AG04450 (cell line): ENCODE data around the gene CYP2W1. TPM values are rescaled to one million over a fixed set of nuclear protein-coding genes. Genes with fewer than 3 reads are reported as not detected.
A peak's percentile ranks its signal among the peaks of the same experiment; 100 is the strongest.

ENCODE experiments used
- CTCF ChIA-PET: fragments of 300-600, 350-600 bp; formaldehyde crosslinking; extraction: SDS; loops from one replicate; lab custom pipeline; 2022; ENCODE audit warnings: antibody characterized with exemption, inconsistent platforms; lab: Charles Lee
- POLR2A ChIA-PET: fragments of 350-600 bp; formaldehyde crosslinking; extraction: SDS; loops from one replicate; lab custom pipeline; 2021; ENCODE audit warnings: antibody characterized with exemption, inconsistent platforms; lab: Yijun Ruan, JAX
- DNase-seq: peaks from one replicate; pipeline ENCODE4 v3.0.0-alpha.2; 2011; ENCODE audit warnings: low read depth, low spot score
- H3K27ac ChIP-seq: one replicate; pipeline ENCODE4 v1.5.1; 2012; ENCODE audit warnings: low read depth, low read length, control low read depth
- H3K27me3 ChIP-seq: one replicate; pipeline ENCODE4 v1.6.0; 2012; ENCODE audit warnings: low read length; ENCODE audit not compliant: control insufficient read depth, insufficient read depth
- H3K4me3 ChIP-seq: 2 replicates; pipeline ENCODE4 v1.5.1; 2011; ENCODE audit warnings: mild to moderate bottlenecking, low read depth, low read length, control low read depth
- H3K9me3 ChIP-seq: 2 replicates; pipeline ENCODE4 v1.5.1; 2012; ENCODE audit warnings: low read length; ENCODE audit not compliant: control insufficient read depth, insufficient read depth
- polyA plus RNA-seq: library from polyadenylated mRNA; depleted of rRNA; stranded (reverse); fragments of >200 nt; gene quantifications from 2 replicates; pipeline ENCODE4 v1.2.3, GENCODE V29; 2011
- TF ChIP-seq, protein P1 (sequence below): IDR thresholded peaks from 2 replicates; pipeline ENCODE4 v1.5.1; 2011; ENCODE audit warnings: low read depth, low read length, control low read depth, inconsistent platforms

Gene CYP2W1
- polyA plus RNA-seq, 1 experiment = not detected

DNA sequence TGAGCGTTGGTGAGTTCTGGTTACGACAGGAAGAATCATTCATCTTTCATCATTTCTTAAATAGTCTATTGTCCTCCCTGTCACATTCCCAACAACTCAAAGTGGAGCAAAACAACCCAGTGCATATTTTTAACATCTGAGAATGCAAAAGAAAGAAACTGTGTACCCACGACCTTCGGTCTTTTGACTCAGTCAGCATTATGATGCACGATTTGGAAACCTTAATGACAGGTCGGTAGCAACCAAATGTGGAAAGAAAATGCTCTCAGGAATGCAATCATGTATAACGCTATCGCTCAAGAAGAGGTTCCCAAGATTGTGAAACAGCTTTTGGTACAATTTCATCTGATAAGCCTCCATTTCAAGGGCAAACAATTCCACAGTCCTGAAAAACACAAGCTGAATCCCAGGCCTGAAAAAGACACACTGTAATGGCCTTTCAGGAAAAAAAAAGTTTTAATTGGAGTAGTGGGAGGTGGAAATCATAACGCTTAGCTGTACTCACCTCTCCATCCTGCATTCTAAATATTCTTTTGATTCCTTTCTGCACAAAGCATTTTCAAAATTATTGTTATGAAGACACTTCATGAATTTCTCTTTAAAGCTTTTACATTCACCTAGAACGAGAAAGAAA is 10.2 kb upstream of the CYP2W1 start:
- Histone ChIP-seq H3K4me3 (no peak overlapping the region), H3K27me3 (no peaks in the 10 kb centered on the region), H3K27ac (no peak overlapping the region), H3K9me3 (no peaks in the 10 kb centered on the region; the same call in 1 of the 2 replicates)
- CTCF ChIA-PET = interaction anchor here (0.8 to 1.4 kb wide), 5 partner anchors 20 to 211 kb away, joined by 3 to 5 read pairs (median 5); no protein-coding TSS in a partner anchor
- TF ChIP-seq, protein P1, sequence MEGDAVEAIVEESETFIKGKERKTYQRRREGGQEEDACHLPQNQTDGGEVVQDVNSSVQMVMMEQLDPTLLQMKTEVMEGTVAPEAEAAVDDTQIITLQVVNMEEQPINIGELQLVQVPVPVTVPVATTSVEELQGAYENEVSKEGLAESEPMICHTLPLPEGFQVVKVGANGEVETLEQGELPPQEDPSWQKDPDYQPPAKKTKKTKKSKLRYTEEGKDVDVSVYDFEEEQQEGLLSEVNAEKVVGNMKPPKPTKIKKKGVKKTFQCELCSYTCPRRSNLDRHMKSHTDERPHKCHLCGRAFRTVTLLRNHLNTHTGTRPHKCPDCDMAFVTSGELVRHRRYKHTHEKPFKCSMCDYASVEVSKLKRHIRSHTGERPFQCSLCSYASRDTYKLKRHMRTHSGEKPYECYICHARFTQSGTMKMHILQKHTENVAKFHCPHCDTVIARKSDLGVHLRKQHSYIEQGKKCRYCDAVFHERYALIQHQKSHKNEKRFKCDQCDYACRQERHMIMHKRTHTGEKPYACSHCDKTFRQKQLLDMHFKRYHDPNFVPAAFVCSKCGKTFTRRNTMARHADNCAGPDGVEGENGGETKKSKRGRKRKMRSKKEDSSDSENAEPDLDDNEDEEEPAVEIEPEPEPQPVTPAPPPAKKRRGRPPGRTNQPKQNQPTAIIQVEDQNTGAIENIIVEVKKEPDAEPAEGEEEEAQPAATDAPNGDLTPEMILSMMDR = no peak
- no peak for DNase-seq
- POLR2A ChIA-PET = no interaction called here

DNA sequence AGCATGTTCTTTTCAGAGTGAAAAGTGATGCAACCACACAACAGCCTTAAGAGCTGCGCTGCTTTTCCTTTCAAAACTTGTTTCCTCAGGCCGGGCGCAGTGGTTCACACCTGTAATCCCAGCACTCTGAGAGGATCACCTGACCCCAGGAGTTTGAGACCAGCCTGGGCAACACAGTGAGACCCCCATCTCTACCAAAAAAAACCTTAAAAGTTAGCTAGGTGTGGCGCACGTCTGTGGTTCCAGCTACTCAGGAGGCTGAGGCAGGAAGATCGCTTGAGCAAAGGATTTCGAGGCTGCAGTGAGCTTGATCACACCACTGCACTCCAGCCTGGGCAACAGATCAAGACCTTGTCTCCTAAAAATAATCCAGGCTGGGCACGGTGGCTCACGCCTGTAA is 9.7 kb upstream of the CYP2W1 start:
- ChIA-PET POLR2A (no interaction called here), CTCF (interaction anchor here (1.4 kb wide), 3 partner anchors 65 to 113 kb away, joined by 5 read pairs; no protein-coding TSS in a partner anchor)
- Histone ChIP-seq H3K27me3 (no peaks in the 10 kb centered on the region), H3K9me3 (no peaks in the 10 kb centered on the region; the same call in 1 of the 2 replicates), H3K4me3 (no peak overlapping the region), H3K27ac (no peak overlapping the region)
- DNase-seq = no peak
- TF ChIP-seq, protein P1 = no peak

DNA sequence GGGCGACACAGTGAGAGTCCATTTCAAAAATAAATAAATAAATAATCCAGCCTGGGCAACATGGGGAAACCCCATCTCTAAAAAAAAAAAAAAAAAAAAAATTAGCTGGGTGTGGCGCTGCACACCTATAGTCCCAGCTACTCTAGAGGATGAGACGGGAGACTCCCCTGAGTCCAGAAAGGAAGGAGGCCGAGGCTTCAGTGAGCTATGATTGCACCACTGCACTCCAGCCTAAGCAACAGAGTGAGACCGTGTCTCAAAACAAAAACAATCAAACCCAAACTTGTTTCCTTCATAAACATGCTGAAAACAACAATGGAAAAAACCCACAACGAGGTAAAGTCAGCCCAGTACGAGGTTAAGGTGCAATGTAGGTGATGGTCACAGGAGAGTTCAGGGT is 8.8 kb upstream of the CYP2W1 start:
- Histone ChIP-seq H3K27me3 (no peaks in the 10 kb centered on the region), H3K9me3 (no peaks in the 10 kb centered on the region; the same call in 1 of the 2 replicates), H3K4me3 (peak overlapping the region; percentile 93), H3K27ac (no peak overlapping the region)
- ChIA-PET CTCF (interaction anchor here (0.6 to 3.6 kb wide), 4 partner anchors 16 to 112 kb away, joined by 3 to 22 read pairs (median 5); no protein-coding TSS in a partner anchor), POLR2A (interaction anchor here (0.6 to 2.0 kb wide), 5 partner anchors 12 to 149 kb away, joined by 3 to 9 read pairs (median 6); partner anchors contain the start of gene GET4)
- DNase-seq = no peak
- TF ChIP-seq, protein P1 = no peak

DNA sequence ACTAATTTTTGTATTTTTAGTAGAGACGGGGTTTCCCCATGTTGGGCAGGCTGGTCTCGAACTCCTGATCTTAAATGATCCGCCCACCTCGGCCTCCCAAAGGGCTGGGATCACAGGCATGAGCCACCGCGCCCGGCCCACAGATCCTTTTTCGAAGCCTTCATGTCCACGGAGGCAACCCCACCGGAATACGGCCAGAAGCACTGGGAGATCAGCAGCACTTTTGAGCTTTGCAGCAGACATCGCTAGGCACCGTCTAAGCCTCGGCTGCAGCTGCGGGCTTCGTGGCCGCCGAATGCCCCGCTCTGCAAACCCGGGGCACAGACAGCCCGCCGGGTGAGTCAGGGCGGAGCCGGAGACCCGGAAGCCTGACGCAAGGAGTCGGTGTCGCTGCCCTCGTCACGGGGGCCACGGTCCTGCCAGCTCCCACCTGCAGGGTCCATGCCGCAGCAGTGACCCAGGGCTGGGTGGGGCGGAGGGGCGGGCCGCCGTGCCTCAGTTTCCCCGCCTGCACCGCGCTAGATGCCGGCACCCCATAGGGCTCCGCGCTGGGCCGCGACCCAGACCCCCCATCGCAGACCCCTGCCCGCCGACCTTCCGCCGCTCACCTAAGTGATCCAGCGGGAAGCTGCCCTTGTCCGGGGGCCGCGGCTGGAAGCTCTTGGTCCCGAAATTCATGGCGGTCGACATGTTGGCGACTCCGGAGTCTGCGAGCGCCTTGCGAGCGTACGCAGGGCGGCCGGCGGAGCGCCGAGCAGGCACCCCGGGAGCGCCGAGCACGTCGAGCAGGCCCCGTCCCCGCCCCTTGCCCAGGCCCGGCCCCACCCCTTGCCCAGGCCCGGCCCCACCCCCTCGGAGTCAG is 7.9 kb upstream of the CYP2W1 start, which contains the start of gene COX19:
COX19 (minus strand) TSS at position 730 of the 862 bp plus-strand sequence; CDS start at position 690, 40 bp downstream.
- ChIA-PET CTCF (interaction anchor here (0.6 to 3.6 kb wide), 4 partner anchors 13 to 111 kb away, joined by 3 to 22 read pairs (median 3); no protein-coding TSS in a partner anchor), POLR2A (interaction anchor here (0.5 to 2.0 kb wide), 8 partner anchors 9 to 99 kb away, joined by 3 to 9 read pairs (median 4); partner anchors contain the start of gene GET4)
- H3K4me3 ChIP-seq = peak within 1 kb of the TSS; percentile 93
- H3K9me3 ChIP-seq = no peaks in the 10 kb centered on the region; the same call in 1 of the 2 replicates
- H3K27me3 ChIP-seq = no peaks in the 10 kb centered on the region
- peak; percentile 68 for DNase-seq
- peak within 1 kb of the TSS; percentile 83 for H3K27ac ChIP-seq
- TF ChIP-seq, protein P1 = no peak
